ENCODE measurements around the gene CCDC61. TPM values are rescaled to one million over a fixed set of nuclear protein-coding genes. Genes with fewer than 3 reads are reported as not detected.
A peak's percentile ranks its signal among the peaks of the same experiment; 100 is the strongest.

CCDC61 gene
- total RNA-seq, 2 experiments from 2014 or later: 26.5 to 27.0 TPM

GRCh38 chr19:45990113-45990728, 5.0 kb upstream of the CCDC61 start:
- Mint-ChIP-seq H3K4me3 (no peak overlapping the region), H3K36me3 (ENCODE audit: low read depth) (no peaks in the 10 kb centered on the region), H3K27me3 (peaks cover 20% of the 10 kb centered on the region), H3K27ac (no peak overlapping the region), H3K4me1 (peaks cover 4% of the 10 kb centered on the region), H3K9me3 (no peaks in the 10 kb centered on the region)
- no peak for DNase-seq
- ChIA-PET CTCF (no interaction called here), POLR2A (no interaction called here)

GRCh38 chr19:45994456-45994997, 740 bp upstream of the CCDC61 start:
- Mint-ChIP-seq H3K27me3 (peaks cover 11% of the 10 kb centered on the region), H3K27ac (no peak overlapping the region), H3K4me3 (no peak overlapping the region), H3K36me3 (ENCODE audit: low read depth) (peaks cover 9% of the 10 kb centered on the region), H3K4me1 (peaks cover 9% of the 10 kb centered on the region), H3K9me3 (no peaks in the 10 kb centered on the region)
- POLR2A ChIA-PET: interaction anchor here (0.6 to 2.0 kb wide), 2 partner anchors 27 to 92 kb away, joined by 4 read pairs; partner anchors contain the start of gene MYPOP
- CTCF ChIA-PET: interaction anchor here (0.8 kb wide), 1 partner anchor 15 kb away, joined by 3 read pairs; no protein-coding TSS in a partner anchor
- DNase-seq: no peak

GRCh38 chr19:45995715-45996385, 583 bp downstream of the CCDC61 start:
- POLR2A ChIA-PET: interaction anchor here (0.6 to 2.0 kb wide), 2 partner anchors 60 to 93 kb away, joined by 3 to 4 read pairs; partner anchors contain the start of gene MYPOP
- Mint-ChIP-seq H3K4me1 (peaks cover 23% of the 10 kb centered on the region), H3K36me3 (ENCODE audit: low read depth) (peaks cover 9% of the 10 kb centered on the region), H3K4me3 (no peak overlapping the region), H3K27ac (no peak overlapping the region), H3K9me3 (no peaks in the 10 kb centered on the region), H3K27me3 (peaks cover 8% of the 10 kb centered on the region)
- CTCF ChIA-PET: interaction anchor here (0.9 kb wide), 1 partner anchor 9 kb away, joined by 3 read pairs; no protein-coding TSS in a partner anchor
- DNase-seq: no peak

- H3K4me1 Mint-ChIP-seq: peaks cover 29% of the 10 kb centered on the region
- ChIA-PET POLR2A (no interaction called here), CTCF (interaction anchor here (1.8 kb wide), 1 partner anchor 33 kb away, joined by 3 read pairs; no protein-coding TSS in a partner anchor)
- H3K9me3 Mint-ChIP-seq: no peaks in the 10 kb centered on the region
- no peak overlapping the region for H3K27ac Mint-ChIP-seq
- H3K27me3 Mint-ChIP-seq: peaks cover 8% of the 10 kb centered on the region
- no peak for DNase-seq
- H3K4me3 Mint-ChIP-seq: no peak overlapping the region
- H3K36me3 Mint-ChIP-seq (ENCODE audit: low read depth): peaks cover 9% of the 10 kb centered on the region
Measured at GRCh38 chr19:45996933-45997332, 1.7 kb downstream of the CCDC61 start.

GRCh38 chr19:45998834-45999233, 3.6 kb downstream of the CCDC61 start:
- peaks cover 9% of the 10 kb centered on the region for H3K36me3 Mint-ChIP-seq (ENCODE audit: low read depth)
- no peak overlapping the region for H3K27ac Mint-ChIP-seq
- CTCF ChIA-PET: interaction anchor here (0.5 to 1.2 kb wide), 2 partner anchors 12 to 41 kb away, joined by 3 read pairs; no protein-coding TSS in a partner anchor
- H3K4me1 Mint-ChIP-seq: peaks cover 29% of the 10 kb centered on the region
- peaks cover 8% of the 10 kb centered on the region for H3K27me3 Mint-ChIP-seq
- H3K4me3 Mint-ChIP-seq: no peak overlapping the region
- no peaks in the 10 kb centered on the region for H3K9me3 Mint-ChIP-seq
- POLR2A ChIA-PET: no interaction called here
- no peak for DNase-seq

- CTCF ChIA-PET: interaction anchor here (1.2 kb wide), 1 partner anchor 13 kb away, joined by 3 read pairs; no protein-coding TSS in a partner anchor
- peak overlapping the region; percentile 14 for H3K4me3 Mint-ChIP-seq
- peaks cover 29% of the 10 kb centered on the region for H3K4me1 Mint-ChIP-seq
- DNase-seq: no peak
- peaks cover 8% of the 10 kb centered on the region for H3K27me3 Mint-ChIP-seq
- H3K36me3 Mint-ChIP-seq (ENCODE audit: low read depth): peaks cover 9% of the 10 kb centered on the region
- POLR2A ChIA-PET: no interaction called here
- no peak overlapping the region for H3K27ac Mint-ChIP-seq
- H3K9me3 Mint-ChIP-seq: no peaks in the 10 kb centered on the region
Measured at GRCh38 chr19:45999653-46000121, 4.4 kb downstream of the CCDC61 start.

- peaks cover 8% of the 10 kb centered on the region for H3K27me3 Mint-ChIP-seq
Measured at GRCh38 chr19:46000491-46001246, 5.4 kb downstream of the CCDC61 start.

GRCh38 chr19:46002678-46003275, 7.5 kb downstream of the CCDC61 start:
- Mint-ChIP-seq H3K36me3 (ENCODE audit: low read depth) (no peaks in the 10 kb centered on the region), H3K27me3 (peaks cover 8% of the 10 kb centered on the region), H3K27ac (no peak overlapping the region), H3K4me3 (no peak overlapping the region), H3K4me1 (peaks cover 29% of the 10 kb centered on the region), H3K9me3 (no peaks in the 10 kb centered on the region)
- POLR2A ChIA-PET: no interaction called here
- CTCF ChIA-PET: interaction anchor here (2.2 to 2.3 kb wide), 2 partner anchors 13 to 14 kb away, joined by 5 to 6 read pairs; no protein-coding TSS in a partner anchor
- no peak for DNase-seq

More at GRCh38 chr19:46000491-46001246, 5.4 kb downstream of the CCDC61 start:
- peak; percentile 79 for DNase-seq
- H3K4me3 Mint-ChIP-seq: peak overlapping the region; percentile 70
- ChIA-PET POLR2A (no interaction called here), CTCF (no interaction called here)
- peak overlapping the region; percentile 73 for H3K27ac Mint-ChIP-seq
- peaks cover 9% of the 10 kb centered on the region for H3K36me3 Mint-ChIP-seq (ENCODE audit: low read depth)
- peaks cover 29% of the 10 kb centered on the region for H3K4me1 Mint-ChIP-seq
- H3K9me3 Mint-ChIP-seq: no peaks in the 10 kb centered on the region

GRCh38 chr19:46006411-46006810, 11.1 kb downstream of the CCDC61 start:
- no peak overlapping the region for H3K27ac Mint-ChIP-seq
- no peak overlapping the region for H3K4me3 Mint-ChIP-seq
- DNase-seq: no peak
- ChIA-PET CTCF (interaction anchor here (0.5 to 0.6 kb wide), 2 partner anchors 190 to 1112 kb away, joined by 3 read pairs; no protein-coding TSS in a partner anchor), POLR2A (no interaction called here)
- no peaks in the 10 kb centered on the region for H3K27me3 Mint-ChIP-seq
- H3K36me3 Mint-ChIP-seq (ENCODE audit: low read depth): peaks cover 5% of the 10 kb centered on the region
- H3K4me1 Mint-ChIP-seq: peaks cover 2% of the 10 kb centered on the region
- H3K9me3 Mint-ChIP-seq: no peaks in the 10 kb centered on the region

GRCh38 chr19:46009530-46010510, 14.6 kb downstream of the CCDC61 start:
- POLR2A ChIA-PET: no interaction called here
- CTCF ChIA-PET: interaction anchor here (0.6 to 1.5 kb wide), 4 partner anchors 15 to 240 kb away, joined by 3 to 6 read pairs (median 4); partner anchors contain the start of genes CCDC61 and SYMPK
- H3K9me3 Mint-ChIP-seq: no peaks in the 10 kb centered on the region
- peak; percentile 73 for DNase-seq
- peaks cover 5% of the 10 kb centered on the region for H3K4me1 Mint-ChIP-seq
- H3K36me3 Mint-ChIP-seq (ENCODE audit: low read depth): peaks cover 10% of the 10 kb centered on the region
- H3K27me3 Mint-ChIP-seq: peaks cover 5% of the 10 kb centered on the region
- H3K27ac Mint-ChIP-seq: no peak overlapping the region
- no peak overlapping the region for H3K4me3 Mint-ChIP-seq

GRCh38 chr19:46014534-46014933, 19.3 kb downstream of the CCDC61 start:
- ChIA-PET CTCF (interaction anchor here (1.8 kb wide), 1 partner anchor 12 kb away, joined by 6 read pairs; no protein-coding TSS in a partner anchor), POLR2A (no interaction called here)
- H3K36me3 Mint-ChIP-seq (ENCODE audit: low read depth): peaks cover 17% of the 10 kb centered on the region
- no peaks in the 10 kb centered on the region for H3K9me3 Mint-ChIP-seq
- peaks cover 16% of the 10 kb centered on the region for H3K27me3 Mint-ChIP-seq
- H3K27ac Mint-ChIP-seq: no peak overlapping the region
- no peak for DNase-seq
- H3K4me3 Mint-ChIP-seq: peak overlapping the region; percentile 36
- peaks cover 18% of the 10 kb centered on the region for H3K4me1 Mint-ChIP-seq

Measured in activated CD4-positive, alpha-beta T cell treated with anti-CD3 and anti-CD28 coated beads, Interleukin-2, amount 10 ng/mL, durations not matched to agents 7 days and 5 days (primary cell).